Measurements from ENCODE around the gene S100A5. TPM values are rescaled to one million over a fixed set of nuclear protein-coding genes. Genes with fewer than 3 reads are reported as not detected.

The S100A5 gene
- total RNA-seq, 2 donors from 2014 or later: not detected

DNA sequence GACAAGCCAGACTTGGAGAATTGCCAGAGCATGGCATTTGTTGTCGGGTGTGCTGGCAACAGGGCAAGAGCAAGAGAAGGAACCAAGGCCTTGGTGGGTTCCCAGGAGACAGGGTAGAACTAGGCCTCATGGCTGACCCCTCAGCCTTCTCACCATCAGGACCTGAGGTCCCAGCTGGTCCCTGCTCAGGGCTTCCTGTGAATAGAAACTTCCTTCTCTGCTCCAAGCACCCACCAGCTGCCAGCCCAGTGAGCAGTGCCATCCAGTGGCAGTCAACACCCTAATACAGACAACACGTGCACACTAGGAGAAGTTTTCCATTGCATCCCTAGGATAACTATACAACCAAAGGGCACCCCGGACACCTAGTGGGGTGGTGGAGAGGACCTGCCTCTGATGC, 27.7 kb downstream of the S100A5 start:
- intact Hi-C loops (cut with DNase I): no loop called here
- 31 to 47% methylated on average over 3 of the region's 3 CpGs for WGBS, 2 donors
- Histone ChIP-seq H3K27me3 (no peaks in the 10 kb centered on the region), H3K36me3 (replicated peaks in 1 of 2; ENCODE audit: insufficient read depth in 1 of 2, low read depth in 2 of 2) (no peaks in the 10 kb centered on the region), H3K4me3 (no peak overlapping the region), H3K9me3 (no peaks in the 10 kb centered on the region), H3K27ac (no peak overlapping the region), H3K4me1 (no peaks in the 10 kb centered on the region)
- ATAC-seq (no peak), DNase-seq (no peak)
- no peak for TF ChIP-seq POLR2A (IDR thresholded peaks at IDR 0.05)
- TF ChIP-seq, protein P1, sequence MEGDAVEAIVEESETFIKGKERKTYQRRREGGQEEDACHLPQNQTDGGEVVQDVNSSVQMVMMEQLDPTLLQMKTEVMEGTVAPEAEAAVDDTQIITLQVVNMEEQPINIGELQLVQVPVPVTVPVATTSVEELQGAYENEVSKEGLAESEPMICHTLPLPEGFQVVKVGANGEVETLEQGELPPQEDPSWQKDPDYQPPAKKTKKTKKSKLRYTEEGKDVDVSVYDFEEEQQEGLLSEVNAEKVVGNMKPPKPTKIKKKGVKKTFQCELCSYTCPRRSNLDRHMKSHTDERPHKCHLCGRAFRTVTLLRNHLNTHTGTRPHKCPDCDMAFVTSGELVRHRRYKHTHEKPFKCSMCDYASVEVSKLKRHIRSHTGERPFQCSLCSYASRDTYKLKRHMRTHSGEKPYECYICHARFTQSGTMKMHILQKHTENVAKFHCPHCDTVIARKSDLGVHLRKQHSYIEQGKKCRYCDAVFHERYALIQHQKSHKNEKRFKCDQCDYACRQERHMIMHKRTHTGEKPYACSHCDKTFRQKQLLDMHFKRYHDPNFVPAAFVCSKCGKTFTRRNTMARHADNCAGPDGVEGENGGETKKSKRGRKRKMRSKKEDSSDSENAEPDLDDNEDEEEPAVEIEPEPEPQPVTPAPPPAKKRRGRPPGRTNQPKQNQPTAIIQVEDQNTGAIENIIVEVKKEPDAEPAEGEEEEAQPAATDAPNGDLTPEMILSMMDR (IDR thresholded peaks at IDR 0.05): no peak

GRCh38 chr1:153510984-153511410, 29.7 kb downstream of the S100A5 start:
- Histone ChIP-seq H3K27ac (no peak overlapping the region), H3K27me3 (no peaks in the 10 kb centered on the region), H3K4me3 (no peak overlapping the region), H3K4me1 (peaks cover 10% of the 10 kb centered on the region), H3K9me3 (no peaks in the 10 kb centered on the region), H3K36me3 (replicated peaks in 1 of 2; ENCODE audit: insufficient read depth in 1 of 2, low read depth in 2 of 2) (no peaks in the 10 kb centered on the region)
- DNase-seq: peak; percentile 80 to 89 (median 85)
- intact Hi-C loops (cut with DNase I): no loop called here
- 0 to 1% methylated on average over 3 to 7 of the region's 7 CpGs for WGBS, 2 donors
- TF ChIP-seq, protein P1 (IDR thresholded peaks at IDR 0.05): peak; percentile 57 to 91 (median 87)
- no peak for TF ChIP-seq POLR2A (IDR thresholded peaks at IDR 0.05)
- ATAC-seq: peak; percentile 79

- intact Hi-C loops (cut with DNase I): loop anchor here (5.0 kb wide), 1 partner anchor 62 kb away; no protein-coding TSS in a partner anchor
- no peaks in the 10 kb centered on the region for H3K36me3 ChIP-seq (replicated peaks in 1 of 2; ENCODE audit: insufficient read depth in 1 of 2, low read depth in 2 of 2)
- no peak for ATAC-seq
- DNase-seq: peak in 2 of 4 donors; percentile 42 to 49
- no peaks in the 10 kb centered on the region for H3K9me3 ChIP-seq
- no peak overlapping the region for H3K27ac ChIP-seq
- H3K4me1 ChIP-seq: peaks cover 10% of the 10 kb centered on the region
- 70 to 77% methylated on average over 4 of the region's 4 CpGs for WGBS, 2 donors
- no peak overlapping the region for H3K4me3 ChIP-seq
- no peaks in the 10 kb centered on the region for H3K27me3 ChIP-seq
- TF ChIP-seq POLR2A (IDR thresholded peaks at IDR 0.05): no peak
- TF ChIP-seq, protein P1 (IDR thresholded peaks at IDR 0.05): peak in 6 of 7 experiments; percentile 23 to 49 (median 33)
Observed at GRCh38 chr1:153509729-153510354, 30.9 kb downstream of the S100A5 start.

DNA sequence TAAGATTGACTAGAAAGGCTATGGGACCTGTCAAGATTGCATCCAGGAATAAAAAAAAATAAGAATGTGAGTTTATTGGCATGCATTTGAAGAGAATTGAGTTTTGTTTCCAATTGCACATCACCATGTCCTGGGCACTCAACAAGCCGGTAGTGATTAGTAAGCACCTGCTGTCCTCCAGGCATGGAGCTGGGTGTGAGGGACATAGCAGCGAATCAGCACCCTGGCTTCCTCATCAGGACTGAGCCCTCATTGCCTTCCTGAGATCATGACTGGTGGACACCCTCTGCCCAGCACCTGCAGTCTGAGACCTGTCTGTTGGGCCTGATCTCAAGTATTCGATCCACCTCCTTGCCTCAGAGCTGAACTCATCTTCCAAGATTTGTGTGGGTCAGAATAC, 31.7 kb downstream of the S100A5 start:
- intact Hi-C loops (cut with DNase I): loop anchor here (5.0 kb wide), 1 partner anchor 63 kb away; no protein-coding TSS in a partner anchor
- no peaks in the 10 kb centered on the region for H3K36me3 ChIP-seq (replicated peaks in 1 of 2; ENCODE audit: insufficient read depth in 1 of 2, low read depth in 2 of 2)
- peaks cover 10% of the 10 kb centered on the region for H3K4me1 ChIP-seq
- 85 to 88% methylated on average over 3 of the region's 3 CpGs for WGBS, 2 donors
- TF ChIP-seq POLR2A (IDR thresholded peaks at IDR 0.05): no peak
- TF ChIP-seq, protein P1 (IDR thresholded peaks at IDR 0.05): no peak
- no peak overlapping the region for H3K4me3 ChIP-seq
- no peak for ATAC-seq
- no peaks in the 10 kb centered on the region for H3K27me3 ChIP-seq
- DNase-seq: no peak
- H3K27ac ChIP-seq: no peak overlapping the region
- H3K9me3 ChIP-seq: no peaks in the 10 kb centered on the region

Data from body of pancreas (tissue), 4 donors.